ENCODE results near the gene DCTD. TPM values are rescaled to one million over a fixed set of nuclear protein-coding genes. Genes with fewer than 3 reads are reported as not detected.

The DCTD gene
- total RNA-seq, 1 experiment from 2014 or later, result 100 TPM

DNA sequence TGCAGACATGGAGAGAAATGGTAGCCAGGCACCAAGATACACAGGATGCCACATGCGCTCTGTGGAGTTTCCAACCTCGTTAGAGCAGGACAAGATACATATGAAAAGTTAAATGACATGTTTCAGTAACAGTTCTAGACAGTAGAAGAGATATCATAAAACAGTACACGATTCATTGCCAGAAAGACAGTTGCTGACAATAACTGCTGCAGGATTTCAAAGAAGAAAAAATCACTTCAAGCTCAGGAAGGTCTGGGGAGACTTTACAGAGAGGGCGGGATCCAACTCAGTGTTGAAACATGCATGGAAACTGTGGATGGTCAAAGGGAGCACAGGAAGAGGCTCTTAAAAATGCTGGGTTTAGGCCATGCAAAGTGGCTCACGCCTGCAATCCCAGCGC is 31.0 kb downstream of the DCTD start:
- Histone ChIP-seq H3K18ac (ENCODE audit: insufficient read length, low read depth, low read length) (no peak overlapping the region), H2BK20ac (ENCODE audit: low read depth, low read length, poor library complexity, severe bottlenecking) (no peak overlapping the region), H2AK5ac (ENCODE audit: insufficient read length, low read length) (no peak overlapping the region), H3K27ac (ENCODE audit: insufficient read length, low read depth, low read length) (no peak overlapping the region), H3K79me2 (ENCODE audit: insufficient read depth, low read length) (no peaks in the 10 kb centered on the region), H3K4me1 (ENCODE audit: insufficient read depth, low read length) (no peaks in the 10 kb centered on the region), H3K9ac (ENCODE audit: extremely low read depth, insufficient read length, low read length) (no peak overlapping the region), H4K91ac (ENCODE audit: insufficient read length, low read depth, low read length) (no peak overlapping the region), H3T11ph (ENCODE audit: low read length) (no peak overlapping the region), H3K4me2 (ENCODE audit: insufficient read depth, insufficient read length, low read length) (no peak overlapping the region), H2AFZ (ENCODE audit: low read length) (no peak overlapping the region), H3K56ac (ENCODE audit: insufficient read length, low read depth, low read length) (no peak overlapping the region), H2BK15ac (ENCODE audit: low read depth, low read length) (no peak overlapping the region), H2BK120ac (ENCODE audit: low read depth, low read length, poor library complexity, severe bottlenecking) (no peak overlapping the region), H3K23me2 (ENCODE audit: insufficient read length, low read depth, low read length, poor library complexity, severe bottlenecking) (no peaks in the 10 kb centered on the region), H3K23ac (ENCODE audit: insufficient read length, low read depth, low read length) (no peak overlapping the region), H4K5ac (ENCODE audit: insufficient read length, low read depth, low read length) (no peak overlapping the region), H3K27me3 (ENCODE audit: insufficient read depth, low read length) (no peaks in the 10 kb centered on the region), H3K14ac (ENCODE audit: insufficient read depth, low read length) (no peak overlapping the region), H4K20me1 (ENCODE audit: control insufficient read depth, insufficient read depth, insufficient read length) (no peaks in the 10 kb centered on the region), H3K4ac (ENCODE audit: low read depth, low read length) (no peak overlapping the region), H2BK5ac (ENCODE audit: insufficient read length, low read length) (no peak overlapping the region), H4K8ac (replicated peaks; ENCODE audit: insufficient read length, low read depth, low read length) (no peak overlapping the region), H3K9me3 (ENCODE audit: control insufficient read depth, low read depth, low read length) (peaks cover 13% of the 10 kb centered on the region), H2BK12ac (ENCODE audit: insufficient read length, low read depth, low read length) (no peak overlapping the region), H3K79me1 (ENCODE audit: insufficient read depth, low read depth, low read length, poor library complexity, severe bottlenecking) (no peaks in the 10 kb centered on the region)
- Mint-ChIP-seq H3K4me1 (0 out of 4 replicates have a peak, but pooled peaks cover 0 to under 1% of the 10 kb centered on the region in 2 experiments), H3K36me3 (ENCODE audit: insufficient read depth in 1 of 3, low read depth in 3 of 3) (peaks cover 53 to 84% (median 80%) of the 10 kb centered on the region in 3 experiments), H3K27ac (no peak overlapping the region), H3K27me3 (ENCODE audit: low read depth) (no peaks in the 10 kb centered on the region), H3K4me3 (no peak overlapping the region), H3K9me3 (peaks cover 20 to 22% of the 10 kb centered on the region in 2 experiments)
- no peak for DNase-seq
- TF ChIP-seq, protein P1, sequence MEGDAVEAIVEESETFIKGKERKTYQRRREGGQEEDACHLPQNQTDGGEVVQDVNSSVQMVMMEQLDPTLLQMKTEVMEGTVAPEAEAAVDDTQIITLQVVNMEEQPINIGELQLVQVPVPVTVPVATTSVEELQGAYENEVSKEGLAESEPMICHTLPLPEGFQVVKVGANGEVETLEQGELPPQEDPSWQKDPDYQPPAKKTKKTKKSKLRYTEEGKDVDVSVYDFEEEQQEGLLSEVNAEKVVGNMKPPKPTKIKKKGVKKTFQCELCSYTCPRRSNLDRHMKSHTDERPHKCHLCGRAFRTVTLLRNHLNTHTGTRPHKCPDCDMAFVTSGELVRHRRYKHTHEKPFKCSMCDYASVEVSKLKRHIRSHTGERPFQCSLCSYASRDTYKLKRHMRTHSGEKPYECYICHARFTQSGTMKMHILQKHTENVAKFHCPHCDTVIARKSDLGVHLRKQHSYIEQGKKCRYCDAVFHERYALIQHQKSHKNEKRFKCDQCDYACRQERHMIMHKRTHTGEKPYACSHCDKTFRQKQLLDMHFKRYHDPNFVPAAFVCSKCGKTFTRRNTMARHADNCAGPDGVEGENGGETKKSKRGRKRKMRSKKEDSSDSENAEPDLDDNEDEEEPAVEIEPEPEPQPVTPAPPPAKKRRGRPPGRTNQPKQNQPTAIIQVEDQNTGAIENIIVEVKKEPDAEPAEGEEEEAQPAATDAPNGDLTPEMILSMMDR (conservative IDR thresholded peaks at IDR 0.05), result no peak
- no CpG with 5 or more reads among the region's 6 CpGs for WGBS (ENCODE audit: extremely low coverage, insufficient read length, low lambda C conversion rate)
